Heart left ventricle (tissue), 13 donors: ENCODE data around the gene KIF1A.

Experiments used
- CTCF ChIP-seq, 12 donors: fragments of 200-600 bp; sonication (generic) in 4 of 12; IDR thresholded peaks; one replicate each; pipeline versions ENCODE4 v1.5.0 to v1.8.0; 2018 to 2022; ENCODE audit warnings: antibody characterized with exemption in 12 of 12, mild to moderate bottlenecking in 5 of 12
- POLR2A ChIP-seq, 2 donors: fragments of 450-650 bp; IDR thresholded peaks; one replicate each; pipeline ENCODE4 v1.6.1; 2017; ENCODE audit warnings: antibody characterized with exemption in 2 of 2, mild to moderate bottlenecking in 2 of 2, moderate library complexity in 2 of 2
- donor health status: ischemic (EF 13 %, LVEDD 7.1; RV severe dilation, severe dysfunction).
- donor health status: DM: no; HTN: yes; CAD: no.
- donor health status: DM: no; HTN: no; CAD: no.
- donor health status: ischemic (EF 25% LVEDD 6.9; RV normal size, moderate dysfunction).
- donor health status: ischemic (EF 25% LVEDD 5.7; RV mildly dilated, moderate dysfunction).
- donor health status: ischemic (EF 35%, LVEDD 5.7; RV mildly dilated, moderate dysfunction).
- donor health status: nonischemic (EF 11% LVEDD 7.7; RV severe dilation, severe dysfunction).
- donor health status: DM: yes; HTN: yes; CAD: no.
- donor health status: PGD.
- donor health status: ischemic (EF 29% LVEDD 5.4; RV normal size, mild dysfunction).
- donor health status: nonischemic (EF 23%, LVEDD 6.1; RV moderate dilation, normal function).

DNA sequence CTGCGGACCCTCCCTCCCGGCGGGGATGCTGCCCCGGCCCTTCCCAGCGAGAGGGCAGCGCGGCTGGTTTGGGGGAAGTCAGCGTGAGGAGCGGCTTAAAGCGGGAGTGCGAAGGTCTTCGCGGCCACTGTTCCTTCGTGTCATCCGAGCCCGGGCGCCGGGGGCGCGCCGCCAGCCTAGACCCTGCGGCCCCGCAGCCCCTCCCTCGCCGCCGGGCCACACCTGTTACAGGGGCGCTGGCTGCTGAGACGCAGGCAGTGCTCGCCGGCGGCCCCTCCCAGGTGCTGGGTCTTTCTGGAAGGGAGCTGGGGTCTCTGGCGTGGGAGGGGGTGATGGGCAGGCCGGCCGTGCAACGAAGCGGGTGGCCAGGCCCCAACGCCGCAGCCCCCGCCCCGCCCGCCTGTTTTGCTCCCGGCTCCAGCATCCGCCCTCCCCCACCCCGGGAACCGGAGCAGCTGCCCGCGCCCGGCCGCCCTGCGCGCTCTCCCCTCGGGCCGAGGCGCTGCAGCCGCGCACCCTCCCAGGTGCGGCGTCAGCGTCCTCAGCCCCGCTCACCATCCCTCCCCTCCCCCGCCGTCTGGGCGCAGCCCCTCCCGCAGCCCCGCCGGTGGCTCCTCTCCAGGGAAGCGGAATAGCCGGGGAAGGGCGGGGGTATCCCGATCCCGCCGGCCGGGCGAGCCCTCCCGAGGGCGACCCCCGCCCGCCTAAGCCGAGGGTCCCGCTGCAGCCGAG is 727 bp downstream of the KIF1A start:
- no peak for TF ChIP-seq CTCF (IDR thresholded peaks at IDR 0.05)
- no peak for TF ChIP-seq POLR2A (IDR thresholded peaks at IDR 0.05)
